Prostate gland (tissue), 2 donors: ENCODE data around the gene AGAP9. TPM values are rescaled to one million over a fixed set of nuclear protein-coding genes. Genes with fewer than 3 reads are reported as not detected.
"Not testable (repeated sequence)": the region's sequence is repeated elsewhere in the genome, so short reads cannot be mapped to it uniquely, and the experiment has no call there.

Experiments
- DNase-seq: peaks from one replicate; pipeline ENCODE4 v3.0.0-alpha.2; 2019; ENCODE audit warnings: low spot score
- H3K27ac ChIP-seq, 2 donors: fragments of 200-600 bp; sonication (generic); 2 replicates each; pipeline ENCODE4 v1.5.1; 2017 to 2019
- H3K27me3 ChIP-seq: fragments of 200-600 bp; sonication (generic); replicated peaks from 2 replicates; pipeline ENCODE4 v1.5.1; 2019; ENCODE audit not compliant: insufficient read depth
- H3K36me3 ChIP-seq, 2 donors: fragments of 200-600 bp; sonication (generic); 1 replicate in 1 of 2; 2 replicates in 1 of 2; pipeline versions ENCODE4 v1.5.1 to v1.8.1; 2017 to 2019
- H3K4me1 ChIP-seq: fragments of 200-600 bp; sonication (generic); replicated peaks from 2 replicates; pipeline ENCODE4 v1.5.1; 2019
- H3K4me3 ChIP-seq, 2 donors: fragments of 200-600 bp; sonication (generic); 2 replicates each; pipeline ENCODE4 v1.5.1; 2017 to 2019
- H3K9me3 ChIP-seq: fragments of 200-600 bp; sonication (generic); 2 replicates; pipeline ENCODE4 v1.5.1; 2017
- WGBS: methylation state at CpG from one replicate; pipeline ENCODE4 v1.1.5; 2018; 5-methylcytosine and 5-hydroxymethylcytosine counted together
- intact Hi-C: fragments of 100-400 bp; cut with DNase I; formaldehyde crosslinking; loops from one replicate; pipeline ENCODE4 v1.14.2; 2022
- total RNA-seq, 2 donors: library from RNA; depleted of rRNA; stranded (reverse); fragments of >200 nt; gene quantifications; one replicate each; pipeline ENCODE4 v1.1.0, GENCODE V29; 2016

AGAP9 gene
- total RNA-seq, result 1 to 10 TPM; 6.8 to 9.5 TPM

- not testable (repeated sequence) for H3K4me1 ChIP-seq
These were observed at the start of gene AGAP9 for GRCh38 chr10:47523475-47523874. Gene AGAP9, minus strand, starts transcription at chr10:47523638. Its CDS starts 112 bp downstream, at chr10:47523526.

GRCh38 chr10:47571138-47571912 lies 47.9 kb upstream of the AGAP9 start:
- H3K4me3 ChIP-seq, H3K27ac ChIP-seq, H3K4me1 ChIP-seq, intact Hi-C loops, DNase-seq, H3K9me3 ChIP-seq, H3K27me3 ChIP-seq, H3K36me3 ChIP-seq: not testable (repeated sequence)
- WGBS, result 60% methylated on average over 2 of the region's 9 CpGs

More at GRCh38 chr10:47523475-47523874, at the start of gene AGAP9:
- intact Hi-C loops, DNase-seq, H3K27me3 ChIP-seq, H3K36me3 ChIP-seq, H3K27ac ChIP-seq, H3K9me3 ChIP-seq, H3K4me3 ChIP-seq: not testable (repeated sequence)
- WGBS, result no CpG with 5 or more reads among the region's 20 CpGs

DNA sequence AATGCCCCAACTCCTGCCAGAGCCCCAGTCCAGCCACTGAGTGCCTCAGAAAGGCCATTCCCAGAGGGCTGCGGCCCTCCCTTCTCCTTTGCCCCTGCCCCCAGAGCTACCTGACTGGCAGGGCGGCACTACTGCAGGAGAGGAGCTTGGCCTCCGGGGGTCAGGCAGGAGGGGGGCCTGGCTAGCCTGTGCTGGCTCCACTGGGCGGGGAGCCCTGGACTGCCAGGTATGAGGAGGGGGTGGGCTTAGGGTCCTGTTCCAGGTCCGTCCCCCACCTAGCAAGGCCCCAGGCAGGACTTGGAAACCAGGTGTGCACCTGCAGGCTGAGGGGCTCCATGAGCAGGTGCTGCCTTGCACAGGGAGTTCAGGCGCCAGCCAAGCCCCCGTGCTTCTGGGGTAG lies 43.3 kb upstream of the AGAP9 start:
- H3K9me3 ChIP-seq, H3K4me1 ChIP-seq, H3K36me3 ChIP-seq, H3K4me3 ChIP-seq, H3K27me3 ChIP-seq, DNase-seq, H3K27ac ChIP-seq, intact Hi-C loops: not testable (repeated sequence)
- WGBS, result no CpG with 5 or more reads among the region's 7 CpGs

DNA sequence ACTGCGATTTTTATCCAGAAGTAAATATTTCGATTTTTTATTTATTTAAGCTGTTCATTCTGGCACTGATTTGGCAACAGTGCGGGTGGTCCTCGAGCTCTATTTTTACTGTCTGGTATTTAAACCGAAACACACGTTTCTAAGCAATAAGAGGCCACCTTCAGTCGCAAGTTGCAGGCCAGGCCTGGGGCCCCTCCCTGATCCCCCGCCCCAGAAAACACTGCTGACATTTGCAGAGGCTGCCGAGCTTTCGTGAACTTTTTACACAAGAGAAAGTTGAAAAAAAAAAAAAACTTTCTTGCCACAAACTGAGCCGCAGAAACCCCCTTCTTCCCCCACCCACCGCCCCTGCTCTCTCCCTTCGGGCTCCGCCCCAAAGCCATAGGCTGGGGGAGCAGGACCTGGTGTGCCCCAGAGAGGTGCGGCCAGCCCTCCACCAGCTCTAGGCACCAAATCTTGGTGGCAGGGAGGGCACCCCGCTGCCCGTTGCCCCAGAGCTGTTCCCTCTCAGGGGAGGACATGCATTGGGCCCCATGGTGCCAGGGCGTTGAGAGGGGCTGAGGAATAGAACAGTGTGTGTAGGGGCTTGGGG lies 42.8 kb upstream of the AGAP9 start:
- H3K27ac ChIP-seq, H3K4me3 ChIP-seq, H3K27me3 ChIP-seq, H3K36me3 ChIP-seq, H3K4me1 ChIP-seq, H3K9me3 ChIP-seq, intact Hi-C loops, DNase-seq: not testable (repeated sequence)
- WGBS, result 51% methylated on average over 16 of the region's 18 CpGs

DNA sequence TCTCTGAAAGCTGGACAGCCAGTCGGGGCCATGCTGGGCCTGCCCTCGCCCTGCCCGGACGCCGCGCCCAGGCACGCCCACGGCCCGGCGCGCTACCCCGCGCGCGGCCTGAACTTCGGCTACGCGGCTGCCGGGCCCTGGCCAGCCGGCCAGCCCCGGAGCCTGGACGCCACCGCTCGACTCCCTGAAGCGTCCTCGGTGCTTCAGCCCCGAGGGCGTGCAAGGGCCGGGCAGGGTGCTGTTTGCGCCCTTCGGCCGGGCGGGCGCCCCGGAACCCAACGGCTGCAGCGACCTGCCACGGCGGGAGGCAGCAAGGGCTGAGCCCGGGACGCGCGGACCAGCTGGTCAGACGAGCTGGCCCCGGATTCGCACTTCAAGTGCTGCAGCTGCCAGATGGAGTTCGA lies 42.1 kb upstream of the AGAP9 start:
- H3K27ac ChIP-seq, DNase-seq, H3K9me3 ChIP-seq, H3K27me3 ChIP-seq, intact Hi-C loops, H3K36me3 ChIP-seq, H3K4me1 ChIP-seq, H3K4me3 ChIP-seq: not testable (repeated sequence)
- WGBS, result 96% methylated on average over 27 of the region's 47 CpGs

- DNase-seq, intact Hi-C loops, H3K36me3 ChIP-seq, H3K9me3 ChIP-seq, H3K27me3 ChIP-seq, H3K27ac ChIP-seq, H3K4me3 ChIP-seq, H3K4me1 ChIP-seq: not testable (repeated sequence)
- 95% methylated on average over 7 of the region's 27 CpGs for WGBS
These were observed 41.5 kb upstream of the AGAP9 start for GRCh38 chr10:47564953-47565352.

DNA sequence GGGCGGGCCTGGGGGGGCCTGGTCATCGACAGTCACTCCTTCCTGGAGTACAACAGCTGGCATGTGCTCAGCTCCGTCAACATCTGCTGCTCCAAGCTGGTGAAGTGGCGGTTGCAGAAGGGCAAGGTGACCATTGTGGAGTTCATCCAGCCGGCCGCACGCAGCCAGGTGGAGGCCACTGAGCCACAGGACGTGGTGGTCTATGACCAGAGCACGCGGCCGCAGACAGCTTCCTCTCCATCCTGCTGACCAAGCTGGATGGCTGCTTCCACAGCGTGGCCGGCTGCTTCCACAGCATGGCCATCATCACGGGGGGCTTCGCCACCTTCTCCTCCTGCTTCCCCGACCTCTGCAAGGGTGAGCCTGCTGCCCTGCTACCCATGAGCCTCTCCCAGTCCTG lies 40.9 kb upstream of the AGAP9 start:
- H3K27me3 ChIP-seq, DNase-seq, H3K27ac ChIP-seq, H3K36me3 ChIP-seq, intact Hi-C loops, H3K4me1 ChIP-seq, H3K9me3 ChIP-seq, H3K4me3 ChIP-seq: not testable (repeated sequence)
- 95% methylated on average over 12 of the region's 16 CpGs for WGBS

GRCh38 chr10:47560452-47560851 lies 37.0 kb upstream of the AGAP9 start:
- H3K4me1 ChIP-seq, H3K36me3 ChIP-seq, H3K9me3 ChIP-seq, DNase-seq, intact Hi-C loops, H3K27ac ChIP-seq, H3K27me3 ChIP-seq, H3K4me3 ChIP-seq: not testable (repeated sequence)
- 22% methylated on average over 7 of the region's 7 CpGs for WGBS

- intact Hi-C loops, H3K4me1 ChIP-seq, H3K27ac ChIP-seq, H3K9me3 ChIP-seq, H3K27me3 ChIP-seq, DNase-seq, H3K36me3 ChIP-seq, H3K4me3 ChIP-seq: not testable (repeated sequence)
- 95% methylated on average over 1 of the region's 1 CpG for WGBS
These were observed 36.4 kb upstream of the AGAP9 start for GRCh38 chr10:47559718-47560308.

GRCh38 chr10:47558109-47558508 lies 34.7 kb upstream of the AGAP9 start:
- intact Hi-C loops, H3K27ac ChIP-seq: not testable (repeated sequence)
- WGBS, result 74% methylated on average over 5 of the region's 5 CpGs

GRCh38 chr10:47557616-47558015 lies 34.2 kb upstream of the AGAP9 start:
- H3K27ac ChIP-seq, H3K27me3 ChIP-seq, DNase-seq, H3K4me3 ChIP-seq, intact Hi-C loops, H3K4me1 ChIP-seq, H3K9me3 ChIP-seq, H3K36me3 ChIP-seq: not testable (repeated sequence)

More at GRCh38 chr10:47558109-47558508, 34.7 kb upstream of the AGAP9 start:
- H3K27me3 ChIP-seq, DNase-seq, H3K36me3 ChIP-seq, H3K4me1 ChIP-seq, H3K4me3 ChIP-seq, H3K9me3 ChIP-seq: not testable (repeated sequence)

GRCh38 chr10:47555334-47555733 lies 31.9 kb upstream of the AGAP9 start:
- H3K27me3 ChIP-seq, H3K36me3 ChIP-seq, H3K4me3 ChIP-seq, H3K27ac ChIP-seq, DNase-seq, H3K9me3 ChIP-seq, intact Hi-C loops, H3K4me1 ChIP-seq: not testable (repeated sequence)
- 94% methylated on average over 2 of the region's 2 CpGs for WGBS
